Measurements from ENCODE around the gene POLR2M.
A peak's percentile ranks its signal among the peaks of the same experiment; 100 is the strongest.

POLR2M gene

DNA sequence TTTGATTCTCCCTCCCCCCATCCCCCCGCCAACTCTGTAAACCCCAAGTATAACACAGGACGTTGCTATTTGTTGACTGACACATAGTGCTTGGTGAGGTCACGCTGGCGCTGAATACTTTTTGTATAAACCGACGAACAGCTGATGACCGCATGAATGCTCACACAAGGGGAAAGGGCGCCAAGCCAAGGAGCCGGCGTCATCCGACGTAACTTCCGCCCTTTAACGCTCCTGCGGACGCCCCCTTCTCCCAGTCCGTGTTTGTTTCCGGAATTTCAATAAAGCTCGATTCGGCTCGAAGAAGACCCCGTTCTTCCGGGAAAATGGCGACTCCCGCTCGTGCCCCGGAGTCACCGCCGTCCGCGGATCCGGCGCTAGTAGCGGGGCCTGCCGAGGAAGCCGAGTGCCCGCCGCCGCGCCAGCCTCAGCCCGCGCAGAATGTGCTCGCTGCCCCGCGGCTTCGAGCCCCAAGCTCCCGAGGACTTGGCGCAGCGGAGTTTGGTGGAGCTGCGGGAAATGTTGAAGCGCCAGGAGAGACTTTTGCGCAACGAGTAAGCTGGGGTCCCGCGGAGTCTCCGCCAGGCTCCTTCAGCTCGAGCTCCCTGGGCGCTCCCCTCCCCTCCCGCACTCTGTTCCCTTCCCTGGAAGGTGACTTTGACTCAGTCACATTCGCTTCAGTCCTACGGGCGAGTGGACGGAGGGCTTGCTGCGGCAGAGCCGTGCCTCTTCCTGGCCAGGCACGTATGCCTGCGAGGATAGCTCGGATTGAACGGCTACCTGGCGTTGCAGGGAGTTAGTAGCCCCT, at the start of gene POLR2M:
Gene POLR2M (plus strand): TSS at position 310 of the 805 bp plus-strand sequence. CDS start 129 bp downstream, at position 439.
- peak; percentile 99 for DNase-seq (ENCODE audit: low read depth)
- peak within 1 kb of the TSS; percentile 91 for H3K4me3 ChIP-seq (ENCODE audit: low read depth, low read length)
- TF ChIP-seq CTCF (conservative IDR thresholded peaks at IDR 0.05; ENCODE audit: low read depth, low read length) = no peak

- no peak for DNase-seq (ENCODE audit: low read depth)
- no peak for TF ChIP-seq CTCF (conservative IDR thresholded peaks at IDR 0.05; ENCODE audit: low read depth, low read length)
- no peak overlapping the region for H3K4me3 ChIP-seq (ENCODE audit: low read depth, low read length)
These were observed 48.9 kb upstream of the POLR2M start for GRCh38 chr15:57657619-57658018.

DNA sequence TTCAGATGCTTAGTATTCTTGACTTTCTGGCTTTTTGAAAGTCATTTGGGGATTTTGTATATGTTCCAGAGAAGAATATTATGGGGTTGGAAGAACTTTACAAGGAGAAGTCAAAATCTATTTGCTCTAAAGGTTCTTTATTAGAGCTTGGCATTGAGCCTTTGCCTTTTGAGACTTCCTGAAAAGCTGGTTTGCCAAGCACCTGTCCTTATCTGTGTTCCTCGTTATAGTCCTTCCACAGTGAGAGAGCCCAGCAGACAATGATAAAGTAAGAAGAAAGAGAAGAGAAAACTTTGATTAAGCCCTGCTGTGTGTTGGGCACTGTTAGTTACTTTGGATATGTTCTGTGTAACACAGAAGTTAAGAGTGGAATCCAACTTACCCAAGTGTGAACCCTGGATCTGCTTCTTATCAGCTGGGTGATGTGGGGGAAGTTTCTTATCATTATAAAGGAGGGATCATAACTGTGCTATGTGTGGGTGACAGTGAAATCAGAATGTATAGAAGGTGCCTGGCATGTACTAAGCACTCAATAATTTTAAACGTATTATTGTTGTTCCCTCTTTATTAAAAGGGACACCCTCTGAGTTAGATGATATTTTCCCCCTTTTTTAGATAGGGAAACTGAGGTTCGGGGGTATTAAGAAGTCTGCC, 44.3 kb upstream of the POLR2M start:
- TF ChIP-seq CTCF (conservative IDR thresholded peaks at IDR 0.05; ENCODE audit: low read depth, low read length) = no peak
- H3K4me3 ChIP-seq (ENCODE audit: low read depth, low read length) = no peak overlapping the region
- no peak for DNase-seq (ENCODE audit: low read depth)

GRCh38 chr15:57662802-57663201, 43.7 kb upstream of the POLR2M start:
- H3K4me3 ChIP-seq (ENCODE audit: low read depth, low read length) = no peak overlapping the region
- no peak for DNase-seq (ENCODE audit: low read depth)
- no peak for TF ChIP-seq CTCF (conservative IDR thresholded peaks at IDR 0.05; ENCODE audit: low read depth, low read length)

DNA sequence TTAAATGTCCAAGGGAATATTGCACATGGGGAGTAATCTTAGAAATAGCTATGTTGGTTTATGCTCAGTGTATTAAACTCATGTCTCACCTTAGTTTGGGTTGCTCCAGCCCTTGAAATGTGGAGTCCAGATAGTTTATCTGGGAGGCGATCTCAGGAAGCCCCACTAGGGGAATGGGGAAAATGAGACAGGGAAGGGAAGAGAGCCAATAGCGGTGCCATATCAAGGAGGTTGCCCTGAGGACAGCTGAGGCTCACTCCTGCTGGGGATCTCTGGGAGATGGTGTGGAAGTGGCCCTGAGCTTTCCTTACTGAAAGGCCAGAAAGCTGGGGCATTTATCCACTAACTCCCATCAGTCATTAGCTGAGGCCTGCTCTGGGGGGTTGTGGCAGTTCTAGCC, 43.3 kb upstream of the POLR2M start:
- no peak for TF ChIP-seq CTCF (conservative IDR thresholded peaks at IDR 0.05; ENCODE audit: low read depth, low read length)
- no peak for DNase-seq (ENCODE audit: low read depth)
- H3K4me3 ChIP-seq (ENCODE audit: low read depth, low read length) = no peak overlapping the region

GRCh38 chr15:57665194-57665593, 41.3 kb upstream of the POLR2M start:
- TF ChIP-seq CTCF (conservative IDR thresholded peaks at IDR 0.05; ENCODE audit: low read depth, low read length) = no peak
- no peak overlapping the region for H3K4me3 ChIP-seq (ENCODE audit: low read depth, low read length)
- DNase-seq (ENCODE audit: low read depth) = no peak
